Cortex of kidney (tissue), 1 donor: ENCODE measurements around the gene HP.

Experiments used
- DNase-seq: peaks from one replicate; lab custom pipeline; 2025; lab: John Stamatoyannopoulos, UW

HP gene

GRCh38 chr16:72085002-72085401 lies 30.7 kb downstream of the HP start:
- DNase-seq, result no peak

DNA sequence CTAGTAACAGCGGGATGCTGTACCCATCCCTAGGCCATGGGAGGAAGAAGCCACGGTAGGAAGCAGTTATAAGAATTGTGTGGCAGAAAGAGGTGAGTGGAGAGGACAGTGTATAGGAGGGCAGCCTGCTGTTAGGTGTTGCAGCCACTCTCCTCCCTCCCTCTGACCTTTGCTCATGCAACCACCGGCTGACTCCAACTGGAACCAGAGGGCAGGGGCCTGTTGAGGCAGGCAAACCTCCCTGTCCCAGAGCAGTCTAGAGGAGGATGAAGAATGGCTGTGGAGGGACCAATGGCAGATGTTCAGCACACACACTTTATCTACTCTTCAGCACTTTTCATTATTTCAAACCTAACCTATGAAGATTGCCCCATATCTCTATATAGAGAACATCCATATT lies 36.9 kb downstream of the HP start:
- no peak for DNase-seq

DNA sequence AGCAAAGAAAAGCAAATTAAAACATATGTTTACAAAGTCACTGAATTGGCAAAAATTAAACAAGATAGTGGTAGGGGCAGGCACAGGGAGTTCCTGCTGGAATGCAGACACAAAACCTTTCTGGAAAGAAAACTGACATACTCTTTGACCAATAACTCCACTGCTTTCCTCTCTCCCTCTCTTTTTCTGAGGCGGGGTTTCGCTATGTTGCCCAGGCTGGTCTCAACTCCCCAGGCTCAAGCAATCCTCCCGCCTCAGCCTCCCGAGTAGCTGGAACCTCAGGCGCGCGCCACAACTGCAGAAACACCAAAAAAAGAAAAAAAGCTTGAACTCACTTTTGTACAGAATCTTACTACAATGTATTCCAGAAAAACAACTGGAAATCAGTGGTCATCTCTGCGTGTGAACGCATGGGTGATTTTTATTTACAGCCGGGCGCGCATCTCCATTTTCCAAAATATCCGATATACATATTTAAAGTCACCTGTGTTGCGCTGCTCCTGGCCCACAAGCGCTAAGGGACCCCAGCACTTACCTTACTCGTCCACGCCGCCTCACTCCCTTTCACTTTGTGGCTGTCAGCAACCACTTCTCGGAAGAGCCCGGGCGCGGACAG lies 38.6 kb downstream of the HP start:
- no peak for DNase-seq

- no peak for DNase-seq
These were observed 39.4 kb downstream of the HP start, which contains the start of the genes DHX38 and TXNL4B for GRCh38 chr16:72093448-72094265. DHX38 (plus strand) TSS chr16:72093847; CDS start chr16:72096158, 2,311 bp downstream. TXNL4B (minus strand) TSS chr16:72093620; CDS start chr16:72090749, 2,871 bp downstream.

- DNase-seq, result no peak
These were observed 39.9 kb downstream of the HP start for GRCh38 chr16:72094266-72094610.

DNA sequence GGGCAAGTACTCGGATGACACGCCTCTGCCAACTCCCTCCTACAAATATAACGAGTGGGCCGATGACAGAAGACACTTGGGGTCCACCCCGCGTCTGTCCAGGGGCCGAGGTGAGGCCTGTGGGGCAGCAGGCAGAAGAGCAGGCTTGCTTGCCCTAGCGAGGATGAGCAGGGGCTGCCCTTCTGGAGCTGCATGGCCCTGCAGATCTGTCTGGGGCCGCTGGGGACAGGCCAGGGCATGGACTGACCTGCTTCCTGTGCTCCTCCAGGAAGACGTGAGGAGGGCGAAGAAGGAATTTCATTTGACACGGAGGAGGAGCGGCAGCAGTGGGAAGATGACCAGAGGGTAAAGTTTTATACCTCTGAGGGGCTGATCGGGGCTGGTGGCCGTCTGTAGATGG lies 44.6 kb downstream of the HP start:
- DNase-seq, result no peak

DNA sequence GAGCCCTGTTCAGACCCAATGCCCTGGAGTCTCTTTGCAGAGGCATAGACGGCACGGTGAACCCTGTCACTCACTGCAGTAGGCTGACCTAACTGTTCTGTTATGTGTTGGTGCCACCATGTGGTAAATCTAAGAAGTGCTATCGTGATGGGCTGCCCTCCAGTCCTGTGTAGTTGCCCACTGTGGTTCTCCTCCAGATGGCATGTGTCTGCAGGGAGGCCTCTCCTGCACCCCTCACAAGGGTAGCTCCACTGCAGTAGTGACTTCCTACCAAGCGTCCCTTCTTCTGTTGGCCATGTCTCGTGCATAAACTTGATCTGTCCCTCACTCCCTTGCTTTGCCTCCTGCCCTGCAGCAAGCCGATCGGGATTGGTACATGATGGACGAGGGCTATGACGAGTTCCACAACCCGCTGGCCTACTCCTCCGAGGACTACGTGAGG lies 45.1 kb downstream of the HP start:
- DNase-seq, result no peak

DNA sequence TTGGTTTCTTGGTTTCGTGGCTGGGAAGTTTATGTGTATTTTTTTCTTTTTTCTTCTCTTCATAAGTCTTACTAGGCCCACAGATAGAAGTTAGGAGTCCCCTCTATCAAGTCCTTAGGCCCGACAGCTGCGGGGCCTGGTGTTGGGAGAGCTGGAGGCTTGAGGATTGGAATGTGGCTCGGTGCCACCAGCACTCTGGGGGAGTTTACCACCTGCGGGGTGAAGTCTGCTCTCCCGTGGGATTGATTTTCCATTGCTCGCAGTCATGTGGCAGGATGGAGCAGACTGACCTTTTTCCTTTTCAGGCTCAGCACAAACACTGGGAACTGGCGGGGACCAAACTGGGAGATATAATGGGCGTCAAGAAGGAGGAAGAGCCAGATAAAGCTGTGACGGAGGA lies 46.9 kb downstream of the HP start:
- no peak for DNase-seq

GRCh38 chr16:72104905-72105304 lies 50.6 kb downstream of the HP start:
- DNase-seq, result no peak

DNA sequence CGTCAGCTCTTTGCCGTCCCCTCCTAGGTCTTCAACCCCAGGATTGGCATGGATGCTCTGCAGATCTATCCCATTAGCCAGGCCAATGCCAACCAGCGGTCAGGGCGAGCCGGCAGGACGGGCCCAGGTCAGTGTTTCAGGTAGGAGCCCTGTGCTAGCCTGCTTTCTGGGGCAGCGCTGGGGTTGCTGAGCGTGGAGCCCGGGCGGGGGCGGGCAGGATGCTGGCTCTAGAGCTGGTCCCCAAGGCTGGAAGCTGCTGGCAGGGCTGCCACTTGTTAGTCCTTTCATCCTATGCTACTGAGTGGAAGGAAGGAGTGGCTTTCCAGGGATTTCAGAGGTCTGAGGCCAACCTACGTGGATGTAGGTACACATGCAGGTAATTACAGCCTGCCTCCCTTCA lies 51.7 kb downstream of the HP start:
- DNase-seq, result no peak

DNA sequence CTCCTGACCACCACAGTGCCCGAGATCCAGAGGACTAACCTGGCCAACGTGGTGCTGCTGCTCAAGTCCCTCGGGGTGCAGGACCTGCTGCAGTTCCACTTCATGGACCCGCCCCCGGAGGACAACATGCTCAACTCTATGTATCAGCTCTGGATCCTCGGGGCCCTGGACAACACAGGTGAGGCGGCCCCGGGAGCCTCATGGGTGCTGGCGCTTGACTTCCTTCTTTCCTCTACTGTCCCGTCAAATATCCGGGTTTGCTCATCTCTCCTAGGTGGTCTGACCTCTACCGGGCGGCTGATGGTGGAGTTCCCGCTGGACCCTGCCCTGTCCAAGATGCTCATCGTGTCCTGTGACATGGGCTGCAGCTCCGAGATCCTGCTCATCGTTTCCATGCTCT lies 53.1 kb downstream of the HP start:
- DNase-seq, result no peak

DNA sequence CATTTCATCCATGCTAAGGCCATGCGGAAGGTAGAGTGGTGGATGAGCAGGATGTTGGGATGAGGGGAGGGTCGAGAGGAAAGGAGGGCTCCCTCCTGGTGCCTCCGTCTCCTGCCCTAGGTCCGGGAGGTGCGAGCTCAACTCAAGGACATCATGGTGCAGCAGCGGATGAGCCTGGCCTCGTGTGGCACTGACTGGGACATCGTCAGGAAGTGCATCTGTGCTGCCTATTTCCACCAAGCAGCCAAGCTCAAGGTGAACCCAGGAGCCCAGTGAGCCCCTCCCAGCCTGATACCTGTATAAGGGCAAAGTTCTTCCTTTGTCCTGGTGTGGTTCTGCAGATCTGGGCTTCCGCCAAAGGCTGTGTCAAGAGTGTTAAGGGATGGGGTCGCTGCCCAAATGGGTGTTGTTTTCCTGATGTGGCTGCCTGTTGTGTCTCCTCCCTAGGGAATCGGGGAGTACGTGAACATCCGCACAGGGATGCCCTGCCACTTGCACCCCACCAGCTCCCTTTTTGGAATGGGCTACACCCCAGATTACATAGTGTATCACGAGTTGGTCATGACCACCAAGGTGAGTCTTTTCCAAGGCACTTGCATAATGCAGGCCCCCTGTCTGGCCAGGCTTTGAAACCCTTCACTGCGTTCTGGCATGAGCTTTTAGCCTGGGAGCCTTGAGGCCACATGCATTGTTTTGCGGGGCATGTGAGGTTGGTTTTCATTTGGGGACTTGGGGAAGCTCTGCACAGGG lies 54.2 kb downstream of the HP start:
- no peak for DNase-seq

GRCh38 chr16:72109300-72109699 lies 55.0 kb downstream of the HP start:
- no peak for DNase-seq

- no peak for DNase-seq
These were observed 55.7 kb downstream of the HP start for GRCh38 chr16:72109966-72110530.
